T-cell (primary cell): ENCODE measurements around the gene SIGLEC1. TPM values are rescaled to one million over a fixed set of nuclear protein-coding genes. Genes with fewer than 3 reads are reported as not detected.

Source experiments
- ATAC-seq, 4 experiments: fragments of 200-7000 bp in 3 of 4; fragments of 150-1000 bp in 1 of 4; cut with Tn5 transposase; replicated peaks in 1 of 4; 1 replicate in 3 of 4; 2 replicates in 1 of 4; pipeline ENCODE4 v1.10.0; 2021; ENCODE audit warnings: moderate library complexity in 3 of 4, mild to moderate bottlenecking in 2 of 4, moderate number of reproducible peaks in 1 of 4
- CTCF ChIA-PET, 2 donors: fragments of 300-600 bp; sonication (Branson Sonifier 250); formaldehyde crosslinking; loops; one replicate each; lab custom pipeline; 2022; ENCODE audit warnings: antibody characterized with exemption in 2 of 2; lab: Charles Lee
- POLR2A ChIA-PET, 2 donors: fragments of 300-600 bp; sonication (Branson Sonifier 250); formaldehyde crosslinking; loops; one replicate each; lab custom pipeline; 2022; ENCODE audit warnings: antibody characterized with exemption in 2 of 2; lab: Charles Lee
- DNase-seq, 35 experiments: peaks; one replicate each; pipeline versions ENCODE4 v3.0.0 to v3.0.0-alpha.2; 2013 to 2023
- H3K27ac ChIP-seq: one replicate; pipeline ENCODE4 v1.5.1; 2013; ENCODE audit warnings: low read length
- H3K27me3 ChIP-seq, 2 experiments: replicated peaks in 1 of 2; 1 replicate in 1 of 2; 2 replicates in 1 of 2; pipeline versions ENCODE4 v1.6.1 to v1.7.0; 2013; ENCODE audit warnings: low read length in 1 of 2, mixed read lengths in 1 of 2; ENCODE audit not compliant: control insufficient read depth in 2 of 2, insufficient read depth in 2 of 2; ENCODE audit errors: extremely low read depth in 1 of 2
- H3K36me3 ChIP-seq, 2 donors: 1 replicate in 1 of 2; 2 replicates in 1 of 2; pipeline versions ENCODE4 v1.6.1 to v1.7.0; 2013; ENCODE audit warnings: low read length in 1 of 2; ENCODE audit not compliant: control insufficient read depth in 2 of 2, insufficient read depth in 1 of 2; ENCODE audit errors: extremely low read depth in 1 of 2
- H3K4me1 ChIP-seq, 2 experiments: 1 replicate in 1 of 2; 2 replicates in 1 of 2; pipeline versions ENCODE4 v1.6.1 to v1.7.0; 2013; ENCODE audit warnings: low read length in 2 of 2, mixed read lengths in 1 of 2; ENCODE audit not compliant: insufficient read depth in 2 of 2, control insufficient read depth in 1 of 2; ENCODE audit errors: extremely low read depth in 1 of 2
- H3K4me3 ChIP-seq, 2 donors: 1 replicate in 1 of 2; 2 replicates in 1 of 2; pipeline versions ENCODE4 v1.5.1 to v1.7.0; 2013; ENCODE audit warnings: mild to moderate bottlenecking in 2 of 2, low read length in 1 of 2, moderate library complexity in 1 of 2; ENCODE audit not compliant: control insufficient read depth in 1 of 2; ENCODE audit errors: extremely low read depth in 1 of 2
- H3K9me3 ChIP-seq: 2 replicates; pipeline ENCODE4 v1.7.0; 2013
- H3K27ac Mint-ChIP-seq, 2 donors: one replicate each; pipeline ENCODE4 v1.8.0; 2020 to 2021; ENCODE audit warnings: mild to moderate bottlenecking in 2 of 2, mixed read lengths in 2 of 2
- H3K27me3 Mint-ChIP-seq, 2 donors: one replicate each; pipeline ENCODE4 v1.8.0; 2021 to 2022; ENCODE audit warnings: mixed read lengths in 2 of 2
- H3K36me3 Mint-ChIP-seq: one replicate; pipeline ENCODE4 v1.8.0; 2021; ENCODE audit warnings: mixed read lengths
- H3K4me1 Mint-ChIP-seq, 3 donors: one replicate each; pipeline ENCODE4 v1.8.0; 2020 to 2022; ENCODE audit warnings: mixed read lengths in 3 of 3, mild to moderate bottlenecking in 1 of 3
- H3K4me3 Mint-ChIP-seq, 3 donors: one replicate each; pipeline ENCODE4 v1.8.0; 2020 to 2022; ENCODE audit warnings: mild to moderate bottlenecking in 3 of 3, mixed read lengths in 3 of 3, moderate library complexity in 3 of 3
- H3K9me3 Mint-ChIP-seq, 3 donors: one replicate each; pipeline ENCODE4 v1.8.0; 2020 to 2022; ENCODE audit warnings: mixed read lengths in 3 of 3
- WGBS: methylation state at CpG from one replicate; pipeline ENCODE4 v1.1.5; 2013; ENCODE audit warnings: missing lambda C conversion rate; ENCODE audit not compliant: insufficient coverage; 5-methylcytosine and 5-hydroxymethylcytosine counted together
- total RNA-seq, 35 experiments: library from RNA in 6 of 35; stranded (reverse) in 6 of 35; fragments of 120-200 nt in 1 of 35; gene quantifications; one replicate each; pipeline versions ENCODE4 v1.2.1 to v1.2.4 and lab custom pipeline; 2013 to 2026

Gene SIGLEC1
- total RNA-seq, 5 donors from 2014 or later (not counting 1 experiment from before 2014, with no cell fraction given), result 0.06 to 0.16 (median 0.12) TPM; not detected in 2

GRCh38 chr20:3674447-3674846, 38.0 kb downstream of the SIGLEC1 start:
- POLR2A ChIA-PET, result no interaction called here
- peaks cover 0 to 19% of the 10 kb centered on the region in 2 experiments for H3K4me1 ChIP-seq
- 63% methylated on average over 7 of the region's 10 CpGs for WGBS

GRCh38 chr20:3673221-3674070, 39.0 kb downstream of the SIGLEC1 start:
- H3K27ac ChIP-seq, result no peak overlapping the region
- peaks cover 0 to 19% of the 10 kb centered on the region in 2 experiments for H3K4me1 ChIP-seq
- H3K4me3 Mint-ChIP-seq, result peak overlapping the region in 1 of 3 donors; percentile 21
- ChIA-PET POLR2A (no interaction called here), CTCF (no interaction called here)
- no peak for DNase-seq
- H3K27ac Mint-ChIP-seq, result no peak overlapping the region
- H3K27me3 ChIP-seq, result peaks cover 6 to 95% of the 10 kb centered on the region in 2 experiments
- H3K4me3 ChIP-seq, result no peak overlapping the region
- H3K4me1 Mint-ChIP-seq, result peaks cover 7 to 10% (median 8%) of the 10 kb centered on the region in 3 donors
- no peaks in the 10 kb centered on the region for H3K36me3 ChIP-seq
- H3K9me3 Mint-ChIP-seq, result no peaks in the 10 kb centered on the region
- no peak for ATAC-seq
- H3K36me3 Mint-ChIP-seq, result no peaks in the 10 kb centered on the region
- H3K27me3 Mint-ChIP-seq, result peaks cover 37 to 64% of the 10 kb centered on the region in 2 donors
- no peaks in the 10 kb centered on the region for H3K9me3 ChIP-seq
- 42% methylated on average over 83 of the region's 90 CpGs for WGBS

More at GRCh38 chr20:3674447-3674846, 38.0 kb downstream of the SIGLEC1 start:
- CTCF ChIA-PET, result interaction anchor here in 1 of 2 donors (0.7 kb wide), 1 partner anchor 556 kb away, joined by 3 read pairs; no protein-coding TSS in a partner anchor
- DNase-seq (no peak), ATAC-seq (no peak)
- no peak overlapping the region for H3K4me3 Mint-ChIP-seq
- H3K4me1 Mint-ChIP-seq, result peaks cover 7 to 10% (median 8%) of the 10 kb centered on the region in 3 donors
- H3K4me3 ChIP-seq, result no peak overlapping the region
- peaks cover 6 to 93% of the 10 kb centered on the region in 2 experiments for H3K27me3 ChIP-seq
- H3K9me3 Mint-ChIP-seq, result no peaks in the 10 kb centered on the region
- no peak overlapping the region for H3K27ac ChIP-seq
- H3K36me3 ChIP-seq, result no peaks in the 10 kb centered on the region
- H3K27ac Mint-ChIP-seq, result no peak overlapping the region
- H3K36me3 Mint-ChIP-seq, result no peaks in the 10 kb centered on the region
- peaks cover 44 to 67% of the 10 kb centered on the region in 2 donors for H3K27me3 Mint-ChIP-seq
- H3K9me3 ChIP-seq, result no peaks in the 10 kb centered on the region

GRCh38 chr20:3672547-3673171, 39.7 kb downstream of the SIGLEC1 start:
- Mint-ChIP-seq H3K4me1 (peaks cover 7 to 10% (median 8%) of the 10 kb centered on the region in 3 donors), H3K9me3 (no peaks in the 10 kb centered on the region), H3K4me3 (peak overlapping the region in 1 of 3 donors; percentile 21), H3K27me3 (peaks cover 37 to 65% of the 10 kb centered on the region in 2 donors), H3K27ac (no peak overlapping the region), H3K36me3 (no peaks in the 10 kb centered on the region)
- ATAC-seq, result no peak
- POLR2A ChIA-PET, result no interaction called here
- 4% methylated on average over 58 of the region's 58 CpGs for WGBS
- no peak for DNase-seq
- Histone ChIP-seq H3K4me3 (no peak overlapping the region), H3K27me3 (peaks cover 6 to 93% of the 10 kb centered on the region in 2 experiments), H3K27ac (no peak overlapping the region), H3K4me1 (peaks cover 0 to 19% of the 10 kb centered on the region in 2 experiments), H3K36me3 (no peaks in the 10 kb centered on the region), H3K9me3 (no peaks in the 10 kb centered on the region)
- CTCF ChIA-PET, result no interaction called here

- DNase-seq (no peak), ATAC-seq (no peak)
- 37% methylated on average over 17 of the region's 23 CpGs for WGBS
- no peak overlapping the region for H3K4me3 Mint-ChIP-seq
- H3K27ac ChIP-seq, result no peak overlapping the region
- no peaks in the 10 kb centered on the region for H3K9me3 ChIP-seq
- no peaks in the 10 kb centered on the region for H3K36me3 ChIP-seq
- no peak overlapping the region for H3K4me3 ChIP-seq
- no peaks in the 10 kb centered on the region for H3K9me3 Mint-ChIP-seq
- no peak overlapping the region for H3K27ac Mint-ChIP-seq
- H3K27me3 Mint-ChIP-seq, result peaks cover 37 to 64% of the 10 kb centered on the region in 2 donors
- peaks cover 0 to 23% of the 10 kb centered on the region in 2 experiments for H3K4me1 ChIP-seq
- POLR2A ChIA-PET, result no interaction called here
- no peaks in the 10 kb centered on the region for H3K36me3 Mint-ChIP-seq
- H3K4me1 Mint-ChIP-seq, result peaks cover 7 to 15% (median 12%) of the 10 kb centered on the region in 3 donors
- CTCF ChIA-PET, result no interaction called here
- H3K27me3 ChIP-seq, result peaks cover 6 to 93% of the 10 kb centered on the region in 2 experiments
These were observed 40.3 kb downstream of the SIGLEC1 start for GRCh38 chr20:3671986-3672546.

GRCh38 chr20:3670945-3671344, 41.5 kb downstream of the SIGLEC1 start:
- Histone ChIP-seq H3K9me3 (no peaks in the 10 kb centered on the region), H3K27me3 (peaks cover 6 to 88% of the 10 kb centered on the region in 2 experiments), H3K27ac (no peak overlapping the region), H3K4me3 (no peak overlapping the region), H3K4me1 (peaks cover 2 to 29% of the 10 kb centered on the region in 2 experiments), H3K36me3 (no peaks in the 10 kb centered on the region)
- Mint-ChIP-seq H3K27me3 (peaks cover 32 to 54% of the 10 kb centered on the region in 2 donors), H3K27ac (no peak overlapping the region), H3K4me3 (no peak overlapping the region), H3K4me1 (peaks cover 7 to 23% (median 19%) of the 10 kb centered on the region in 3 donors), H3K36me3 (no peaks in the 10 kb centered on the region), H3K9me3 (no peaks in the 10 kb centered on the region)
- CTCF ChIA-PET, result interaction anchor here in 1 of 2 donors (0.5 kb wide), 1 partner anchor 548 kb away, joined by 6 read pairs; no protein-coding TSS in a partner anchor
- no peak for ATAC-seq
- DNase-seq, result no peak
- POLR2A ChIA-PET, result interaction anchor here in 1 of 2 donors (0.5 kb wide), 1 partner anchor 1001 kb away, joined by 3 read pairs; no protein-coding TSS in a partner anchor
- WGBS, result 66% methylated on average over 4 of the region's 10 CpGs

GRCh38 chr20:3670511-3670910, 41.9 kb downstream of the SIGLEC1 start:
- peaks cover 6 to 84% of the 10 kb centered on the region in 2 experiments for H3K27me3 ChIP-seq
- DNase-seq, result no peak
- peaks cover 12 to 27% (median 23%) of the 10 kb centered on the region in 3 donors for H3K4me1 Mint-ChIP-seq
- no peaks in the 10 kb centered on the region for H3K9me3 Mint-ChIP-seq
- POLR2A ChIA-PET, result interaction anchor here in 1 of 2 donors (0.5 kb wide), 1 partner anchor 1000 kb away, joined by 3 read pairs; no protein-coding TSS in a partner anchor
- no peaks in the 10 kb centered on the region for H3K36me3 Mint-ChIP-seq
- peaks cover 29 to 52% of the 10 kb centered on the region in 2 donors for H3K27me3 Mint-ChIP-seq
- no peak for ATAC-seq
- H3K36me3 ChIP-seq, result no peaks in the 10 kb centered on the region
- no peak overlapping the region for H3K27ac Mint-ChIP-seq
- H3K4me1 ChIP-seq, result peaks cover 2 to 33% of the 10 kb centered on the region in 2 experiments
- 40% methylated on average over 6 of the region's 6 CpGs for WGBS
- H3K27ac ChIP-seq, result no peak overlapping the region
- no peaks in the 10 kb centered on the region for H3K9me3 ChIP-seq
- CTCF ChIA-PET, result no interaction called here
- no peak overlapping the region for H3K4me3 Mint-ChIP-seq
- no peak overlapping the region for H3K4me3 ChIP-seq
